Neural cell (in vitro differentiated cells): ENCODE data around the gene ASS1. TPM values are rescaled to one million over a fixed set of nuclear protein-coding genes. Genes with fewer than 3 reads are reported as not detected.

ENCODE experiments used
- H2AFZ ChIP-seq: fragments of 200-600, 300-800 bp; sonication (generic), shearing (Covaris generic); 2 replicates; pipeline ENCODE4 v1.6.0; 2014; ENCODE audit warnings: low read depth, mild to moderate bottlenecking, antibody characterized with exemption, low read length, moderate library complexity
- H3F3A ChIP-seq: fragments of 200-600 bp; shearing (Covaris generic); 2 replicates; pipeline ENCODE4 v1.6.1; 2016; ENCODE audit warnings: mild to moderate bottlenecking, moderate library complexity, mixed read lengths, antibody characterized with exemption, low read length; ENCODE audit not compliant: insufficient read depth, poor library complexity, severe bottlenecking
- H3K27ac ChIP-seq: fragments of 200-600, 300-800 bp; sonication (generic), shearing (Covaris generic); 2 replicates; pipeline ENCODE4 v1.5.1; 2014; ENCODE audit warnings: mild to moderate bottlenecking, low read length, moderate library complexity
- H3K27me3 ChIP-seq: fragments of 300-800, 200-600 bp; sonication (generic), shearing (Covaris generic); 2 replicates; pipeline ENCODE4 v1.6.0; 2014; ENCODE audit warnings: mild to moderate bottlenecking, low read depth, low read length, moderate library complexity; ENCODE audit not compliant: insufficient read depth
- H3K36me3 ChIP-seq: fragments of 300-800, 200-600 bp; sonication (generic), shearing (Covaris generic); 2 replicates; pipeline ENCODE4 v1.5.1; 2014; ENCODE audit warnings: mild to moderate bottlenecking, antibody characterized with exemption, low read length, moderate library complexity; ENCODE audit not compliant: insufficient read depth
- H3K4me2 ChIP-seq: fragments of 300-800, 200-600 bp; sonication (generic), shearing (Covaris generic); 2 replicates; pipeline ENCODE4 v1.6.0; 2014; ENCODE audit warnings: mild to moderate bottlenecking, low read length
- H3K4me3 ChIP-seq: fragments of 300-800, 200-600 bp; sonication (generic), shearing (Covaris generic); 2 replicates; pipeline ENCODE4 v1.5.1; 2014; ENCODE audit warnings: mild to moderate bottlenecking, low read length, moderate library complexity
- H3K79me2 ChIP-seq: fragments of 200-600 bp; shearing (Covaris generic); replicated peaks from 2 replicates; pipeline ENCODE4 v1.6.0; 2014; ENCODE audit warnings: mild to moderate bottlenecking, low read length, moderate library complexity; ENCODE audit not compliant: insufficient read depth
- H3K9ac ChIP-seq: fragments of 300-800, 200-600 bp; sonication (generic), shearing (Covaris generic); 2 replicates; pipeline ENCODE4 v1.6.1; 2016; ENCODE audit warnings: mild to moderate bottlenecking, low read length, mixed read lengths
- H3K9me2 ChIP-seq: fragments of 200-600 bp; shearing (Covaris generic); 2 replicates; pipeline ENCODE4 v1.6.1; 2016; ENCODE audit warnings: mild to moderate bottlenecking, low read length, mixed read lengths; ENCODE audit not compliant: insufficient read depth
- H3K9me3 ChIP-seq: fragments of 200-600, 300-800 bp; sonication (generic), shearing (Covaris generic); 2 replicates; pipeline ENCODE4 v1.6.1; 2016; ENCODE audit warnings: mild to moderate bottlenecking, mixed run types, low read length, moderate library complexity, mixed read lengths
- H4K20me1 ChIP-seq: fragments of 200-600 bp; shearing (Covaris generic); 2 replicates; pipeline ENCODE4 v1.6.1; 2016; ENCODE audit warnings: mild to moderate bottlenecking, mixed run types; ENCODE audit not compliant: insufficient read depth
- EP300 ChIP-seq: fragments of 450-650 bp; conservative IDR thresholded peaks from 2 replicates; pipeline ENCODE4 v1.6.1; 2014; ENCODE audit warnings: antibody characterized with exemption, mild to moderate bottlenecking, moderate library complexity; ENCODE audit not compliant: poor library complexity, severe bottlenecking
- EZH2 ChIP-seq: fragments of 200-600, 300-800 bp; shearing (Covaris generic), sonication (generic); IDR thresholded peaks from 2 replicates; pipeline ENCODE4 v1.6.1; 2014; ENCODE audit warnings: antibody characterized with exemption, low read length, borderline replicate concordance, mild to moderate bottlenecking; ENCODE audit not compliant: insufficient read depth, poor library complexity, severe bottlenecking
- MXI1 ChIP-seq: fragments of 450-650 bp; conservative IDR thresholded peaks from 2 replicates; pipeline ENCODE4 v1.6.1; 2014; ENCODE audit warnings: antibody characterized with exemption, mild to moderate bottlenecking; ENCODE audit not compliant: poor library complexity, severe bottlenecking
- POLR2AphosphoS5 ChIP-seq: IDR thresholded peaks from 2 replicates; pipeline ENCODE4 v1.6.1; 2012
- RAD21 ChIP-seq: fragments of 450-650 bp; conservative IDR thresholded peaks from 2 replicates; pipeline ENCODE4 v1.6.1; 2014; ENCODE audit warnings: antibody characterized with exemption, mild to moderate bottlenecking, moderate library complexity
- REST ChIP-seq: IDR thresholded peaks from 2 replicates; pipeline ENCODE4 v1.6.1; 2012; ENCODE audit warnings: borderline replicate concordance
- SMC3 ChIP-seq: fragments of 450-650 bp; conservative IDR thresholded peaks from 2 replicates; pipeline ENCODE4 v1.6.1; 2014; ENCODE audit warnings: antibody characterized with exemption, mild to moderate bottlenecking, moderate library complexity; ENCODE audit not compliant: poor library complexity
- TAF1 ChIP-seq: IDR thresholded peaks from 2 replicates; pipeline ENCODE4 v1.6.1; 2012; ENCODE audit warnings: low read depth
- polyA plus RNA-seq: library from polyadenylated mRNA; depleted of rRNA; stranded (reverse); fragments of >200 nt; gene quantifications from 2 replicates; pipeline ENCODE4 v1.2.3, GENCODE V29; 2014
- TF ChIP-seq, protein P1 (sequence below): fragments of 450-650 bp; IDR thresholded peaks from 2 replicates; pipeline ENCODE4 v1.5.1; 2014; ENCODE audit warnings: antibody characterized with exemption, mild to moderate bottlenecking, moderate library complexity; ENCODE audit not compliant: poor library complexity, severe bottlenecking

The ASS1 gene
- polyA plus RNA-seq, 1 donor from 2014 or later: 2.6 TPM

- TF ChIP-seq REST: no peak
Measured at GRCh38 chr9:130463763-130464745, 19.3 kb downstream of the ASS1 start (continued).

GRCh38 chr9:130465383-130466096 lies 20.8 kb downstream of the ASS1 start:
- H3K27me3 ChIP-seq: peaks cover 3% of the 10 kb centered on the region
- no peaks in the 10 kb centered on the region for H4K20me1 ChIP-seq
- no peak overlapping the region for H3K9ac ChIP-seq
- no peaks in the 10 kb centered on the region for H3K9me2 ChIP-seq
- H3F3A ChIP-seq: no peaks in the 10 kb centered on the region
- TF ChIP-seq RAD21 (no peak), REST (no peak), EP300 (no peak), TAF1 (no peak), SMC3 (no peak), EZH2 (no peak), POLR2AphosphoS5 (no peak), MXI1 (no peak)
- TF ChIP-seq, protein P1, sequence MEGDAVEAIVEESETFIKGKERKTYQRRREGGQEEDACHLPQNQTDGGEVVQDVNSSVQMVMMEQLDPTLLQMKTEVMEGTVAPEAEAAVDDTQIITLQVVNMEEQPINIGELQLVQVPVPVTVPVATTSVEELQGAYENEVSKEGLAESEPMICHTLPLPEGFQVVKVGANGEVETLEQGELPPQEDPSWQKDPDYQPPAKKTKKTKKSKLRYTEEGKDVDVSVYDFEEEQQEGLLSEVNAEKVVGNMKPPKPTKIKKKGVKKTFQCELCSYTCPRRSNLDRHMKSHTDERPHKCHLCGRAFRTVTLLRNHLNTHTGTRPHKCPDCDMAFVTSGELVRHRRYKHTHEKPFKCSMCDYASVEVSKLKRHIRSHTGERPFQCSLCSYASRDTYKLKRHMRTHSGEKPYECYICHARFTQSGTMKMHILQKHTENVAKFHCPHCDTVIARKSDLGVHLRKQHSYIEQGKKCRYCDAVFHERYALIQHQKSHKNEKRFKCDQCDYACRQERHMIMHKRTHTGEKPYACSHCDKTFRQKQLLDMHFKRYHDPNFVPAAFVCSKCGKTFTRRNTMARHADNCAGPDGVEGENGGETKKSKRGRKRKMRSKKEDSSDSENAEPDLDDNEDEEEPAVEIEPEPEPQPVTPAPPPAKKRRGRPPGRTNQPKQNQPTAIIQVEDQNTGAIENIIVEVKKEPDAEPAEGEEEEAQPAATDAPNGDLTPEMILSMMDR: no peak
- H3K36me3 ChIP-seq: no peaks in the 10 kb centered on the region
- no peaks in the 10 kb centered on the region for H3K79me2 ChIP-seq
- no peak overlapping the region for H3K4me2 ChIP-seq
- no peak overlapping the region for H2AFZ ChIP-seq
- no peak overlapping the region for H3K27ac ChIP-seq
- no peaks in the 10 kb centered on the region for H3K9me3 ChIP-seq
- H3K4me3 ChIP-seq: no peak overlapping the region
